ENCODE measurements around the gene RAB10. TPM values are rescaled to one million over a fixed set of nuclear protein-coding genes. Genes with fewer than 3 reads are reported as not detected.

RAB10 gene
- total and polyA plus RNA-seq, 2 of the 13 experiments (the other 11 are each of a cell fraction or from before 2014, with no cell fraction given) = 48.2 to 120 TPM

DNA sequence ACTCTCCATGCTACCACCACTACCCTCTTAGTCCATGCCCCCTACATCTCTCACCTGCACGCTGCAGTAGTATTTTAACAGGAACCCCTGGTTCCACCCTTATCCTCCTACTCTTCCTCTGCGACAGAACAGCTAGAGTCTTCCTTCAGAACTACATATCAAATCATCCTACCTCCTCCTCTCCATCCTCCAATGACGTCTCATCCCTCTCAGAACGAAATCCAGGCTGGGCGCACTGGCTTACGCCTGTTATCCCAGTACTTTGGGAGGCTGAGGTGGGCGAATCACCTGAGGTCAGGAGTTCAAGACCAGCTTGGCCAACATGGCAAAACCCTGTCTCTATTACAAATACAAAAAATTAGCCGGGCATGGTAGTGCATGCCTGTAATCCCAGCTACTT is 41.3 kb upstream of the RAB10 start:
- TF ChIP-seq ZNF317 (CRISPR knock-in tag; IDR thresholded peaks at IDR 0.05) (no peak), ZC3H13 (CRISPR knock-in tag; IDR thresholded peaks at IDR 0.05) (no peak), RAD51 (IDR thresholded peaks at IDR 0.05; ENCODE audit: borderline replicate concordance) (no peak), HNF1A (IDR thresholded peaks at IDR 0.05; ENCODE audit: low read depth) (no peak), HNF1A (CRISPR knock-in tag; IDR thresholded peaks at IDR 0.05; ENCODE audit: borderline replicate concordance) (no peak), GABPB1 (CRISPR knock-in tag; IDR thresholded peaks at IDR 0.05) (no peak), ZBTB21 (CRISPR knock-in tag; IDR thresholded peaks at IDR 0.05) (no peak), ZNF44 (CRISPR knock-in tag; IDR thresholded peaks at IDR 0.05) (no peak), ZNF501 (CRISPR knock-in tag; IDR thresholded peaks at IDR 0.05) (no peak), TOPORS (CRISPR knock-in tag; IDR thresholded peaks at IDR 0.05) (no peak)
- in situ Hi-C loops (cut with HindIII; ENCODE audit: extremely low pct_ligation_motif_present, low pct_unique_long_range_greater_than_20kb) (loop anchor here (25.0 kb wide), 1 partner anchor 345 kb away; the partner anchor contains the start of genes ADGRF3 and SELENOI), intact Hi-C loops (cut with micrococcal nuclease; ENCODE audit: unreplicated experiment) (loop anchor here (10.0 kb wide), 1 partner anchor 82 kb away; no protein-coding TSS in a partner anchor)
- WGBS (ENCODE audit: low lambda C conversion rate) = 84% methylated on average over 8 of the region's 8 CpGs
- Histone ChIP-seq H3K4me1 (ENCODE audit: insufficient read depth, low read length) (peaks cover 41% of the 10 kb centered on the region), H3K9me3 (ENCODE audit: low read length) (no peaks in the 10 kb centered on the region), H3K79me2 (ENCODE audit: insufficient read depth, low read length) (no peaks in the 10 kb centered on the region), H3K27me3 (ENCODE audit: control insufficient read depth in 1 of 2, insufficient read depth in 2 of 2, low read length in 2 of 2) (peaks cover 0 to 1% of the 10 kb centered on the region in 2 experiments; a peak in 1 of 5 replicates), H3K4me2 (ENCODE audit: low read depth, low read length) (no peak overlapping the region), H4K20me1 (ENCODE audit: insufficient read depth, low read length) (no peaks in the 10 kb centered on the region), H2AFZ (ENCODE audit: low read length) (no peak overlapping the region), H3K9ac (ENCODE audit: insufficient read depth, low read depth, low read length) (no peak overlapping the region), H3K27ac (ENCODE audit: extremely low read length, insufficient read depth, low read length) (no peak overlapping the region), H3K4me3 (replicated peaks in 1 of 3; ENCODE audit: insufficient read depth in 1 of 3, low read depth in 2 of 3, low read length in 3 of 3) (no peak overlapping the region), H3K36me3 (replicated peaks in 1 of 2; ENCODE audit: control insufficient read depth in 1 of 2, insufficient read depth in 2 of 2, low read length in 2 of 2) (no peaks in the 10 kb centered on the region)
- ChIA-PET POLR2A (no interaction called here), CTCF (ENCODE audit: low intra/inter-chr PET ratio, low total read pairs) (no interaction called here)
- ATAC-seq = no peak
- no peak for DNase-seq (ENCODE audit: low spot score)
- no peak for FAIRE-seq
- no TSS peak for BruUV-seq (replicated peaks)

All from HepG2 (cell line).